Endothelial cell of umbilical vein (primary cell): Measurements from ENCODE around the gene ADRA2C. TPM values are rescaled to one million over a fixed set of nuclear protein-coding genes. Genes with fewer than 3 reads are reported as not detected.

Source experiments
- BruUV-seq: library from RNA; stranded (reverse); fragments of 400-500 nt; replicated peaks from 2 replicates; lab custom pipeline; 2021; lab: Mats Ljungman, UMichigan
- CTCF ChIA-PET: fragments of 300-600, 350-600 bp; sonication (Branson Sonifier 250); formaldehyde crosslinking; loops from one replicate; lab custom pipeline; 2021; ENCODE audit warnings: antibody characterized with exemption, inconsistent platforms; lab: Charles Lee
- POLR2A ChIA-PET: fragments of 300-600, 350-600 bp; sonication (Branson Sonifier 250); formaldehyde crosslinking; loops from one replicate; lab custom pipeline; 2021; ENCODE audit warnings: antibody characterized with exemption, inconsistent platforms; lab: Charles Lee
- DNase-seq: peaks from one replicate; pipeline ENCODE4 v3.0.0-alpha.2; 2011; ENCODE audit warnings: low read depth, low spot score
- FAIRE-seq: peaks from 2 replicates; lab custom pipeline; 2011; peaks lifted over from hg19 to GRCh38; lab: Jason Lieb, UNC
- H2AFZ ChIP-seq: 2 replicates; pipeline ENCODE4 v1.6.0; 2012; ENCODE audit warnings: low read depth, low read length, control low read depth, inconsistent platforms
- H3K27ac ChIP-seq: 2 replicates; pipeline ENCODE4 v1.5.1; 2011; ENCODE audit warnings: low read depth, mild to moderate bottlenecking, control low read depth, low read length, moderate library complexity; ENCODE audit not compliant: insufficient read depth
- H3K27me3 ChIP-seq, 2 experiments: 2 replicates each; pipeline versions ENCODE4 v1.6.0 to v1.6.1; 2011; ENCODE audit warnings: low read length in 2 of 2, mixed read lengths in 1 of 2; ENCODE audit not compliant: control insufficient read depth in 2 of 2, insufficient read depth in 2 of 2
- H3K36me3 ChIP-seq, 2 experiments: 2 replicates in 1 of 2; 3 replicates in 1 of 2; pipeline ENCODE4 v1.5.1; 2011; ENCODE audit warnings: low read length in 2 of 2, mild to moderate bottlenecking in 1 of 2, moderate library complexity in 1 of 2; ENCODE audit not compliant: control insufficient read depth in 2 of 2, insufficient read depth in 2 of 2; ENCODE audit errors: extremely low read depth in 1 of 2
- H3K4me1 ChIP-seq: 3 replicates; pipeline ENCODE4 v1.5.1; 2011; ENCODE audit warnings: mild to moderate bottlenecking, low read length; ENCODE audit not compliant: control insufficient read depth, insufficient read depth; ENCODE audit errors: extremely low read depth
- H3K4me2 ChIP-seq: 2 replicates; pipeline ENCODE4 v1.6.1; 2011; ENCODE audit warnings: low read length, control low read depth, mixed read lengths; ENCODE audit not compliant: insufficient read depth
- H3K4me3 ChIP-seq, 3 experiments: fragments of 200-600 bp in 1 of 3; sonication (generic), shearing (Covaris generic) in 1 of 3; replicated peaks in 1 of 3; 2 replicates each; pipeline ENCODE4 v1.5.1; 2011 to 2016; ENCODE audit warnings: control low read depth in 3 of 3, low read length in 3 of 3, mild to moderate bottlenecking in 2 of 3, inconsistent platforms in 1 of 3, low read depth in 1 of 3, moderate library complexity in 1 of 3; ENCODE audit not compliant: insufficient read depth in 1 of 3
- H3K79me2 ChIP-seq: 2 replicates; pipeline ENCODE4 v1.6.0; 2012; ENCODE audit warnings: low read length, inconsistent platforms; ENCODE audit not compliant: control insufficient read depth, insufficient read depth
- H3K9ac ChIP-seq: replicated peaks from 2 replicates; pipeline ENCODE3; 2011; ENCODE audit warnings: low read length, control low read depth; ENCODE audit not compliant: insufficient read depth; ENCODE audit errors: extremely low read depth
- H3K9me1 ChIP-seq: replicated peaks from 3 replicates; pipeline ENCODE4 v1.6.0; 2011; ENCODE audit warnings: mild to moderate bottlenecking, low read length; ENCODE audit not compliant: control insufficient read depth, insufficient read depth; ENCODE audit errors: extremely low read depth
- H3K9me3 ChIP-seq: replicated peaks from 2 replicates; pipeline ENCODE4 v1.5.1; 2012; ENCODE audit warnings: low read length, inconsistent platforms; ENCODE audit not compliant: control insufficient read depth, insufficient read depth
- H4K20me1 ChIP-seq: replicated peaks from 2 replicates; pipeline ENCODE3; 2011; ENCODE audit warnings: mild to moderate bottlenecking, low read length; ENCODE audit not compliant: control insufficient read depth, insufficient read depth; ENCODE audit errors: extremely low read depth
- CTCF ChIP-seq, 2 donors: IDR thresholded peaks; 1 replicate in 1 of 2; 2 replicates in 1 of 2; pipeline ENCODE4 v1.5.1; 2011; ENCODE audit warnings: low read length in 2 of 2, mild to moderate bottlenecking in 2 of 2, moderate library complexity in 2 of 2, control low read depth in 1 of 2, inconsistent platforms in 1 of 2, low read depth in 1 of 2; ENCODE audit not compliant: insufficient read depth in 1 of 2; ENCODE audit errors: extremely low read depth in 1 of 2
- GATA2 ChIP-seq: IDR thresholded peaks from 2 replicates; pipeline ENCODE4 v1.7.0; 2011; ENCODE audit warnings: low read depth, mild to moderate bottlenecking, moderate library complexity, mixed read lengths, low read length; ENCODE audit not compliant: insufficient read length, insufficient read depth
- MYC ChIP-seq: IDR thresholded peaks from one replicate; pipeline ENCODE4 v1.6.1; 2011; ENCODE audit warnings: mild to moderate bottlenecking, low read depth, low read length
- dilution Hi-C: fragments of 300-500 bp; cut with MboI; formaldehyde crosslinking; loops from one replicate; pipeline ENCODE4 v1.15.0; 2019; ENCODE audit warnings: low sequenced_read_pairs; ENCODE audit not compliant: extremely low pct_ligation_motif_present
- intact Hi-C: fragments of 100-400 bp; cut with micrococcal nuclease; formaldehyde crosslinking; loops from one replicate; pipeline ENCODE4 v1.10.0; 2022
- polyA plus RNA-seq, 4 experiments: library from polyadenylated mRNA; depleted of rRNA in 3 of 4; stranded (reverse) in 3 of 4; unstranded in 1 of 4; fragments of >200 nt; gene quantifications; 2 replicates each; pipeline versions ENCODE4 v1.2.1 to v1.2.3, GENCODE V29; 2011 to 2012; ENCODE audit warnings: missing spikeins in 1 of 4
- total RNA-seq: library from RNA; stranded (reverse); gene quantifications from 2 replicates; pipeline ENCODE4 v1.2.3, GENCODE V29; 2021

ADRA2C gene
- total and polyA plus RNA-seq, 2 donors (not counting 3 experiments of a cell fraction or from before 2014, with no cell fraction given): 0.03 to 0.40 TPM

- Histone ChIP-seq H2AFZ (no peak overlapping the region), H3K36me3 (no peaks in the 10 kb centered on the region), H3K9me1 (no peaks in the 10 kb centered on the region), H3K27ac (no peak overlapping the region), H4K20me1 (no peaks in the 10 kb centered on the region), H3K9me3 (no peaks in the 10 kb centered on the region), H3K4me3 (no peak overlapping the region), H3K9ac (no peak overlapping the region), H3K4me2 (no peak overlapping the region), H3K4me1 (no peaks in the 10 kb centered on the region), H3K79me2 (no peaks in the 10 kb centered on the region), H3K27me3 (no peaks in the 10 kb centered on the region)
- ChIA-PET POLR2A (no interaction called here), CTCF (interaction anchor here (1.0 kb wide), 1 partner anchor 158 kb away, joined by 3 read pairs; no protein-coding TSS in a partner anchor)
- FAIRE-seq: no peak
- no TSS peak for BruUV-seq
- intact Hi-C loops: no loop called here
- DNase-seq: no peak
- dilution Hi-C loops: no loop called here
- TF ChIP-seq MYC: no peak
- no peak for TF ChIP-seq GATA2
Measured at GRCh38 chr4:3784454-3785291, 18.5 kb downstream of the ADRA2C start.

GRCh38 chr4:3785292-3785565, 19.0 kb downstream of the ADRA2C start:
- dilution Hi-C loops: no loop called here
- no peaks in the 10 kb centered on the region for H3K4me1 ChIP-seq
- no peaks in the 10 kb centered on the region for H3K9me3 ChIP-seq
- no peak overlapping the region for H3K4me3 ChIP-seq
- no peak overlapping the region for H2AFZ ChIP-seq
- no peaks in the 10 kb centered on the region for H3K79me2 ChIP-seq
- no TSS peak for BruUV-seq
- ChIA-PET CTCF (no interaction called here), POLR2A (no interaction called here)
- TF ChIP-seq MYC: no peak
- no peak for TF ChIP-seq CTCF (IDR thresholded peaks at IDR 0.05; ENCODE audit: extremely low read depth in 1 of 2, insufficient read depth in 1 of 2, low read depth in 1 of 2, low read length in 2 of 2)
- DNase-seq: no peak
- H3K36me3 ChIP-seq: no peaks in the 10 kb centered on the region
- H3K9ac ChIP-seq: no peak overlapping the region
- intact Hi-C loops: no loop called here
- no peaks in the 10 kb centered on the region for H3K9me1 ChIP-seq
- H3K4me2 ChIP-seq: no peak overlapping the region
- H3K27me3 ChIP-seq: no peaks in the 10 kb centered on the region
- H3K27ac ChIP-seq: no peak overlapping the region
- no peaks in the 10 kb centered on the region for H4K20me1 ChIP-seq
- FAIRE-seq: no peak
